Adrenal gland (tissue), 5 donors: ENCODE results near the gene MLIP.

Experiments used
- CTCF ChIP-seq, 6 experiments: fragments of 450-650 bp in 4 of 6; fragments of 200-600 bp in 2 of 6; sonication (generic) in 1 of 6; IDR thresholded peaks; 1 replicate in 5 of 6; 2 replicates in 1 of 6; pipeline versions ENCODE4 v1.5.1 to v1.8.0; 2016 to 2021; ENCODE audit warnings: antibody characterized with exemption in 6 of 6, mild to moderate bottlenecking in 2 of 6, moderate library complexity in 1 of 6
- POLR2A ChIP-seq, 2 donors: fragments of 450-650 bp; IDR thresholded peaks; one replicate each; pipeline ENCODE4 v1.6.1; 2017; ENCODE audit warnings: antibody characterized with exemption in 2 of 2, mild to moderate bottlenecking in 2 of 2, moderate library complexity in 1 of 2
- donor health status: DM: no; HTN: no; CAD: no.

DNA sequence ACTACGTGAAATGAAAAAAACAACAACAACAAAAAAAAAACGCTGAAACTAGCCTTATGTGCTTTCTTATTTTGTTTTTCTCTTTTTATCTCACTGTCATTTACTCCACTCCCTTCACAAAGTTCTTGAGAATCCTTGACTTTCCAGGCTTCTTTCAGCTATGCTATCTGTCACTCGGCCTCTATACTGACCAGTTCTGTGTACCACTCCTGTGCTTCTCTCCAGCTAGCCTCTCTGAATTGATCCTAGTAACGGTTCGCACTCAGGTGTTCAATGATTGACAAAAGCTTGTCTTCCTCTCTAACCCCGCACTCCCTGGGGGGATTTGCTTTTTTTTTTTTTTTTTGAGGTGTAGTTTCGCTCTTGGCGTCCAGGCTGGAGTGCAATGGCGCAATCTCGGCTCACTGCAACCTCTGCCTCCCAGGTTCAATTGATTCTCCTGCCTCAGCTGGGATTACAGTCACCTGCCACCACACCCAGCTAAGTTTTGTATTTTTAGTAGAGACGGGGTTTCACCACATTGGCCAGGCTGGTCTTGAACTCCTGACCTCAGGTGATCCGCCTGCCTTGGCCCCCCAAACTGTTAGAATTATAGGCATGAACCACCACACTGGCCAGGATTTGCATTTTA lies 31.8 kb downstream of the MLIP start:
- TF ChIP-seq POLR2A (IDR thresholded peaks at IDR 0.05) (no peak), CTCF (IDR thresholded peaks at IDR 0.05) (no peak)
